Trophoblast cell (in vitro differentiated cells and primary cell): ENCODE measurements around the gene MYH9.
A peak's percentile ranks its signal among the peaks of the same experiment; 100 is the strongest.

ENCODE experiments used
- DNase-seq, 2 donors: peaks; one replicate each; pipeline ENCODE4 v3.0.0-alpha.2; 2016
- H2AFZ ChIP-seq: 2 replicates; pipeline ENCODE4 v1.6.1; 2013; ENCODE audit warnings: low read length, moderate library complexity, mild to moderate bottlenecking; ENCODE audit not compliant: insufficient read depth, poor library complexity
- H2AK5ac ChIP-seq: 2 replicates; pipeline ENCODE4 v1.6.1; 2013; ENCODE audit warnings: mild to moderate bottlenecking, low read length
- H2BK120ac ChIP-seq: 2 replicates; pipeline ENCODE4 v1.6.1; 2013; ENCODE audit warnings: low read length, mild to moderate bottlenecking, moderate library complexity; ENCODE audit not compliant: insufficient read depth, poor library complexity
- H2BK12ac ChIP-seq: 2 replicates; pipeline ENCODE4 v1.6.1; 2013; ENCODE audit warnings: mild to moderate bottlenecking, low read length, moderate library complexity
- H2BK5ac ChIP-seq: 2 replicates; pipeline ENCODE4 v1.6.1; 2013; ENCODE audit warnings: low read length, low read depth, moderate library complexity, mild to moderate bottlenecking; ENCODE audit not compliant: poor library complexity
- H3K14ac ChIP-seq: 2 replicates; pipeline ENCODE4 v1.6.1; 2013; ENCODE audit warnings: mild to moderate bottlenecking, low read length
- H3K18ac ChIP-seq: 2 replicates; pipeline ENCODE4 v1.6.1; 2013; ENCODE audit warnings: mild to moderate bottlenecking, low read length
- H3K23ac ChIP-seq: 2 replicates; pipeline ENCODE4 v1.6.1; 2013; ENCODE audit warnings: low read length
- H3K27ac ChIP-seq: 2 replicates; pipeline ENCODE4 v1.5.1; 2013; ENCODE audit warnings: low read depth, mild to moderate bottlenecking, inconsistent platforms, low read length, moderate library complexity
- H3K27me3 ChIP-seq: 2 replicates; pipeline ENCODE4 v1.6.1; 2013; ENCODE audit warnings: inconsistent platforms, mild to moderate bottlenecking, low read length, moderate library complexity; ENCODE audit not compliant: insufficient read depth
- H3K36me3 ChIP-seq, 2 experiments: 1 replicate in 1 of 2; 2 replicates in 1 of 2; pipeline ENCODE4 v1.6.1; 2013; ENCODE audit warnings: low read length in 2 of 2, mild to moderate bottlenecking in 2 of 2, moderate library complexity in 1 of 2; ENCODE audit not compliant: insufficient read depth in 2 of 2, control insufficient read depth in 1 of 2
- H3K4ac ChIP-seq: 2 replicates; pipeline ENCODE4 v1.6.1; 2013; ENCODE audit warnings: low read depth, mild to moderate bottlenecking, low read length, moderate library complexity
- H3K4me1 ChIP-seq, 2 experiments: 1 replicate in 1 of 2; 2 replicates in 1 of 2; pipeline ENCODE4 v1.6.1; 2013; ENCODE audit warnings: low read length in 2 of 2, mild to moderate bottlenecking in 2 of 2, moderate library complexity in 1 of 2; ENCODE audit not compliant: insufficient read depth in 2 of 2, control insufficient read depth in 1 of 2
- H3K4me2 ChIP-seq: 2 replicates; pipeline ENCODE4 v1.6.1; 2013; ENCODE audit warnings: inconsistent platforms, mild to moderate bottlenecking, low read length, moderate library complexity
- H3K4me3 ChIP-seq: 2 replicates; pipeline ENCODE4 v1.5.1; 2013; ENCODE audit warnings: mild to moderate bottlenecking, low read depth, low read length, inconsistent platforms
- H3K79me1 ChIP-seq: one replicate; pipeline ENCODE4 v1.6.1; 2013; ENCODE audit warnings: low read length
- H3K79me2 ChIP-seq: 2 replicates; pipeline ENCODE4 v1.6.1; 2013; ENCODE audit warnings: low read length, mild to moderate bottlenecking; ENCODE audit not compliant: control insufficient read depth, insufficient read depth, poor library complexity
- H3K9ac ChIP-seq: 2 replicates; pipeline ENCODE4 v1.6.1; 2013; ENCODE audit warnings: mild to moderate bottlenecking, low read length
- H3K9me3 ChIP-seq: 2 replicates; pipeline ENCODE4 v1.6.1; 2013; ENCODE audit warnings: low read depth, mild to moderate bottlenecking, control low read depth, inconsistent platforms, low read length; ENCODE audit not compliant: insufficient read depth
- H4K12ac ChIP-seq: 2 replicates; pipeline ENCODE4 v1.6.1; 2013; ENCODE audit warnings: low read depth, mild to moderate bottlenecking, low read length, moderate library complexity
- H4K8ac ChIP-seq: 2 replicates; pipeline ENCODE4 v1.6.1; 2013; ENCODE audit warnings: low read depth, mild to moderate bottlenecking, low read length, moderate library complexity
- H4K91ac ChIP-seq: one replicate; pipeline ENCODE4 v1.6.1; 2013; ENCODE audit warnings: low read depth, mild to moderate bottlenecking, low read length, moderate library complexity
- WGBS: extraction: QIAGEN DNeasy Blood & Tissue Kit; methylation state at CpG from one replicate; pipeline ENCODE4 v1.1.7; 2013; ENCODE audit warnings: missing lambda C conversion rate; ENCODE audit not compliant: insufficient read length, insufficient coverage; ENCODE audit errors: extremely low coverage; 5-methylcytosine and 5-hydroxymethylcytosine counted together

Gene MYH9

DNA sequence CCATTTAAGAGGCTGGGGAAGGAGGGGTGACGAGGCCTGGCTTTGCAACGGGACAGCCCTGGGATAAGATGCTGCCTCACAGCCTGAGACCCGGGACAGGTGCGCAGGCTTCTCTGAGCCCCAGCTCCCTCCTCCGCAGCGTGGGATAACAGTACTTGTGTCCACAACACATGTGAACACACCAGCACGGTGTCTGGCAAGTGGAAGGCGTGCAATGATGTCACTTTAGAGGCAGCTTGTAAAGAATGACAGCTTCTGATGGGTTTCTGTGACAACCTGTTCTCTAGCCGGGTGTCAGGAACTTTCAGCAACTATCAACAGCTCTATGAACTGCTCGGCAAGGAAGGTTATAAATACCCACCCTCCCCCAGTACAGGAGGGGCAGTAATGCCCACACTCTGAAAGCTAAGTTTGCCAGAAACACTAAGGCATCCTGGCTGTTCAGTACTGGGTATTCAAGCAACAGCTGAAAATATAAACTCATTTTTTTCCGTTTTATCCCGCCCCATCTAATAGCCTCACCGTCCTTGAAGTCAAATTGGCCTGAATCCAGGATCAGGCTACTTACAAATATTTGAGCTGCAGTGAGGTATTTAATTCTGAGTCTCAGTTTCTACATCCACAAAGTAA is 59.7 kb downstream of the MYH9 start:
- H2AK5ac ChIP-seq: no peak overlapping the region
- peaks cover 34% of the 10 kb centered on the region for H3K79me2 ChIP-seq
- peaks cover 7% of the 10 kb centered on the region for H3K9me3 ChIP-seq
- peak overlapping the region; percentile 15 for H3K14ac ChIP-seq
- no peak overlapping the region for H2BK12ac ChIP-seq
- H4K91ac ChIP-seq: peak overlapping the region; percentile 96
- peak overlapping the region; percentile 88 for H2BK5ac ChIP-seq
- peaks cover 57 to 66% of the 10 kb centered on the region in 2 experiments for H3K36me3 ChIP-seq
- H3K4me1 ChIP-seq: peaks cover 49 to 54% of the 10 kb centered on the region in 2 experiments
- H3K79me1 ChIP-seq: peaks cover 51% of the 10 kb centered on the region
- H2BK120ac ChIP-seq: no peak overlapping the region
- no peak overlapping the region for H3K4me3 ChIP-seq
- no peak overlapping the region for H3K9ac ChIP-seq
- no peak overlapping the region for H4K12ac ChIP-seq
- peak in 1 of 2 donors; percentile 44 for DNase-seq
- no peaks in the 10 kb centered on the region for H3K27me3 ChIP-seq
- no CpG with 5 or more reads among the region's 13 CpGs for WGBS
- H2AFZ ChIP-seq: no peak overlapping the region
- H3K4me2 ChIP-seq: peak overlapping the region; percentile 3
- peak overlapping the region; percentile 0 for H3K18ac ChIP-seq
- H3K23ac ChIP-seq: no peak overlapping the region
- H3K4ac ChIP-seq: peak overlapping the region; percentile 2
- no peak overlapping the region for H4K8ac ChIP-seq
- peak overlapping the region; percentile 99 for H3K27ac ChIP-seq

DNA sequence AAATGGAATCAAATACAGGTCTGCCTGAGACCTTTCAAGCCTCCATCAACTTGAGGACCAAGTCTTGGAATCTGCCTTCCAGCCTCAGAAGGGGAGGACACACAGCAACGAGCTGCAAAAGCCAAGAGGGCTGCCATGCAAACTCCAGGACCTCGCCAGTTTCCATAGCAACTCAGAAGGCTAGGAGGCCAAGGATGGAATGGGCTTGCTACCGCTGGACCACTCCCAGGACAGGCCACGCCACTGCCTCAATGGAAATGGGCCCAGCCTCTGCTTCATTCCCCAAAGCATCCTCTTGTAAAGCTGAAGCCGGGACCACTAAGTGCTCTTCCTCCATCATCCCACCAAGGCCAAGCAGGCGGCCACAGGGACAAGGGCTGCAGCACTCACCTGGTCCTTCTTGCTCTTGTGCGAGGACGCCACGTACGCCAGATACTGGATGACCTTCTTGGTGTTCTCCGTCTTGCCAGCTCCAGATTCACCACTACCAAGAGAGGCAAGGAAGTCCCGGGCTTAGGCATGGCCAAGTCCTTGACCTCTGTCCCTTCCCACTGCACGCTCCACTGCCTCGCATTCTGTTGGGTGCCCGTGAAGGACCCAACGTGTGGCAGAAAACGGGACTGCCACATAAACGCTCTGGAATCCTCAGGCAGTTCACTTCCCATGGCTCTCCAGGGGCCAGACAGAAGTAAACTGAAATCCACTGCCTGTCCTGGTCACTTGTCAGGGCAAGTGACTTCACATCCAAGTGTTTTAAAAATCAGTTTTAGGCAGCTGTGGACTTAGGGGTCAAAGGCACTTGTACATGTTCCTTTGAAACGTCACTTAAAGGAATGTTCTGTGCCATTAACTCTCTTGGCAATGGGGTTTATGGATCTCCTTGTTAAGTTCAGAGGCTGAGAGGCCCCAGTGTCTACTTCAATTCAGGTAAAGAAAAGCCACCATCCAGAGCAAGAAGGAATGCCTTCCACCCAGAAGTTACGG is 61.3 kb downstream of the MYH9 start:
- no peak overlapping the region for H4K91ac ChIP-seq
- H3K4me1 ChIP-seq: peaks cover 34 to 41% of the 10 kb centered on the region in 2 experiments
- no peak overlapping the region for H4K8ac ChIP-seq
- H3K36me3 ChIP-seq: peaks cover 66 to 76% of the 10 kb centered on the region in 2 experiments
- no peak overlapping the region for H3K9ac ChIP-seq
- H3K9me3 ChIP-seq: peaks cover 7% of the 10 kb centered on the region
- H3K27me3 ChIP-seq: no peaks in the 10 kb centered on the region
- H2BK5ac ChIP-seq: no peak overlapping the region
- H4K12ac ChIP-seq: no peak overlapping the region
- H3K4me2 ChIP-seq: no peak overlapping the region
- H2BK120ac ChIP-seq: no peak overlapping the region
- WGBS: no CpG with 5 or more reads among the region's 20 CpGs
- H3K4me3 ChIP-seq: no peak overlapping the region
- H3K18ac ChIP-seq: peak overlapping the region; percentile 55
- no peak overlapping the region for H2AK5ac ChIP-seq
- H3K27ac ChIP-seq: peak overlapping the region; percentile 2
- no peak overlapping the region for H3K14ac ChIP-seq
- peaks cover 27% of the 10 kb centered on the region for H3K79me2 ChIP-seq
- peaks cover 37% of the 10 kb centered on the region for H3K79me1 ChIP-seq
- H2BK12ac ChIP-seq: no peak overlapping the region
- H3K4ac ChIP-seq: peak overlapping the region; percentile 0
- H3K23ac ChIP-seq: no peak overlapping the region
- no peak overlapping the region for H2AFZ ChIP-seq
- no peak for DNase-seq

DNA sequence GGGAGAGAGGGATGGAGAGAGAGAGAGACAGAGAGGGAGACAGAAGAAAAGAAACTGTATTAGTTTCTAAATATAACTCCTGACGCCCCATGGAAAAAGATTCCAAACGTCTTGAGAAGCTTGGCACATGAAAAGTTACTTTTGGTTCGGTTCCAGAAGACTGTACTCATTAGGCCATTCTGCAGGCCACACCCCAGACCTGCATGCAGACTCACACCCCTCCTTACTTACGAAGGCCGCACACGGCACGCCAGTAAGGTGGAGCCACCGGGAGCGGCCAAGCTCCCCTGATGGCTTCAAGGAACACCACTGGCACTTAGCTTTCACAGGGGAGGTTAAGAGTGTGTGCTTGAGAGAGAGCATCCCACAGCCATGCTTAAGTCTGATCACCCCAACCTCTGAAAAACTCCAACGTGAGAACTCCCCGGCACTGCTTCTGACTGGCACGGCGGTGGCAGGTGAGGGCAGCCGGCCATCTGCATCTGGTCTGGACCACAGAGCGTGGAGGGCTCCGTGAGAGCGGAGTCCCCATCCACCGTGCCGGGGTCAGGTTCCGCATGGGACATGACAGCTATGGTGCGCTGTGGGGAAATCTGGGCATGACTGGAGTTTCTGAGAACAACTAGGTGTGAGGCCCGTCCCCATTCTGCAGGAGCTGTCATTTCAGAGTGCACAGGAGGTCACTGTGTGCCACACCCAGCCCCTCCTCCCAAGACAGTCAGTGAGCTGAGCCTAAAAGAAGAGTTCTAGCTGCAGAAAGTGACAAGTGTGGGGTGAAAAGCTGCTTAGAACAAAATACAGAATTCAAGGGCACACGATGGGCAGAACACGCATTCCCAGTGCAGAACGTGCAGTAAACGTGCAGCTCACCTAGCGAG is 62.4 kb downstream of the MYH9 start:
- Histone ChIP-seq H3K27me3 (no peaks in the 10 kb centered on the region), H3K9ac (no peak overlapping the region), H3K9me3 (peaks cover 7% of the 10 kb centered on the region), H3K14ac (no peak overlapping the region), H2AFZ (no peak overlapping the region), H4K12ac (no peak overlapping the region), H3K18ac (peak overlapping the region; percentile 40), H4K8ac (no peak overlapping the region), H2AK5ac (no peak overlapping the region), H3K4me3 (no peak overlapping the region), H3K4ac (peak overlapping the region; percentile 0), H3K4me1 (peaks cover 25 to 32% of the 10 kb centered on the region in 2 experiments), H3K27ac (no peak overlapping the region), H2BK5ac (no peak overlapping the region), H2BK120ac (no peak overlapping the region), H4K91ac (no peak overlapping the region), H3K23ac (no peak overlapping the region), H3K79me1 (peaks cover 27% of the 10 kb centered on the region), H2BK12ac (no peak overlapping the region), H3K36me3 (peaks cover 74 to 84% of the 10 kb centered on the region in 2 experiments), H3K79me2 (peaks cover 23% of the 10 kb centered on the region), H3K4me2 (no peak overlapping the region)
- WGBS: no CpG with 5 or more reads among the region's 27 CpGs
- no peak for DNase-seq

DNA sequence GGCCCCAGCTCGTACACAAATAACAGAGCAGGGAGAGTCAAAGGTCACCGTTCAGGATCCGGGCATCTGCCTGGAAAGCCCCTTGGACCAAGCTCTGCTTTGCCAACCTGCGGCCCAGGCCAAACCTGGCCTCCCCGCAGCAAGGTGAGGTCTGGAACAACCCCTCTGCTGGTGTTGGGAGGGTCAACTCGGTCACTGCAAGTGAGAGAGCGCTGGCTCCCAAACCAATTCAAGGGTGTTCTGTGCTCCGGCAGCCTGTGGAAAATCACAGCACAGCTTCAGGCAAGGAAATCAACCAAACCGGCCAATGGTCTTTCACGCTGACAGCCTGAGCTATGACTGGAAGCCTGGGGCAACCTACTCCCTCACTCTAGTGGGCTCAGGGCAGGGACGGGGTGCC is 63.4 kb downstream of the MYH9 start:
- no peak overlapping the region for H4K91ac ChIP-seq
- peaks cover 81 to 86% of the 10 kb centered on the region in 2 experiments for H3K36me3 ChIP-seq
- peaks cover 19% of the 10 kb centered on the region for H3K79me1 ChIP-seq
- H2AFZ ChIP-seq: no peak overlapping the region
- H3K4ac ChIP-seq: peak overlapping the region; percentile 22
- H3K27ac ChIP-seq: no peak overlapping the region
- no peak overlapping the region for H3K9ac ChIP-seq
- H3K23ac ChIP-seq: no peak overlapping the region
- H2BK120ac ChIP-seq: no peak overlapping the region
- peaks cover 20% of the 10 kb centered on the region for H3K79me2 ChIP-seq
- H3K27me3 ChIP-seq: no peaks in the 10 kb centered on the region
- no peak overlapping the region for H2BK12ac ChIP-seq
- H3K14ac ChIP-seq: no peak overlapping the region
- H3K4me1 ChIP-seq: peaks cover 17 to 24% of the 10 kb centered on the region in 2 experiments
- H3K4me3 ChIP-seq: no peak overlapping the region
- no peak overlapping the region for H2AK5ac ChIP-seq
- peaks cover 10% of the 10 kb centered on the region for H3K9me3 ChIP-seq
- WGBS: no CpG with 5 or more reads among the region's 11 CpGs
- H3K18ac ChIP-seq: peak overlapping the region; percentile 32
- H3K4me2 ChIP-seq: no peak overlapping the region
- no peak overlapping the region for H2BK5ac ChIP-seq
- no peak overlapping the region for H4K8ac ChIP-seq
- H4K12ac ChIP-seq: no peak overlapping the region
- DNase-seq: no peak
